Measurements from ENCODE around the gene LRRC57.

The LRRC57 gene

DNA sequence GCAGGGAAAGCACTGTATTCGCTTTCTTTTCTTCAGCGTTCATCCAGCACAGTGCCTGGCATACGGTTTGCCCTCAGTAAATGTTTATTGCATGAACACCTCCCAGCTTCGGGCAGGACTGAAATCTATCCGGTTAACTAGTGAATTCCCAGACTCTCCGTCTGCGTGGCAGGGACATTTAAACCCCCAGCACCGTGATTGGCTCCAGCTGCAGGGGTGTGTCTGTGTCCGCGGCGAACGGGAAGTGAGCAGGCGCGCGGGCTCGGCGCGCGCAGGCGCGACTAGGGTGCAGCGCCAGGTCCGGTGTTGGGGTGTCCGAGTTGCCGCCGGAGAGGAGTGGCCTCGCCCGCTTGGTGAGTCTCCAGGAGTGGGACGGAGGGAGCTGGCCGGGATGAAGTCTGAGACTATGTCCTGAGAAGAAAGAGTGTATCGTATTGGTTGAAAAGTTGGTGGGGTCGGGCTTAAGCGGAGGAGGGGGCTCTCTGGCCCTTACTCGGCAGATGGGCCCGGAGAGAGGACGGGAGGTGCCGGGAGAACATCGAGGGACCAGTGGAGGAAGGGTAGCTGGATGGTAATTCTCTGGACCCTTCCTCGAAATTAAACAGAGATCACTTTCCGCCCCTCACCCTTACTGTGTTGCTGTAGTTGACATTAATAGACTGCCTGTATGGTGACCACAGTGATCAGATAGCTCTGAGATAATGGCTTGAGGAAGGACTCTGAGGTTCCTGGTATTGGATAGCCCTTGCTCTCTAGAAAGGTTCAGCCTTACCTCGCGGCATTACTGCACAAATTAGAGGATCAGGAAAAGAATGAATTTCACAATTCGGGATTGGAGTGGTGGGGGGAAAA is 53.0 kb downstream of the LRRC57 start, which contains the start of gene SNAP23:
Gene SNAP23, plus strand, starts transcription at position 274 of the 852 bp plus-strand sequence. CDS start 16,213 bp downstream, outside the sequence.
- FAIRE-seq, result peak; percentile 87
- DNase-seq (ENCODE audit: extremely low spot score, insufficient read length, low read depth), result peak; percentile 89

DNA sequence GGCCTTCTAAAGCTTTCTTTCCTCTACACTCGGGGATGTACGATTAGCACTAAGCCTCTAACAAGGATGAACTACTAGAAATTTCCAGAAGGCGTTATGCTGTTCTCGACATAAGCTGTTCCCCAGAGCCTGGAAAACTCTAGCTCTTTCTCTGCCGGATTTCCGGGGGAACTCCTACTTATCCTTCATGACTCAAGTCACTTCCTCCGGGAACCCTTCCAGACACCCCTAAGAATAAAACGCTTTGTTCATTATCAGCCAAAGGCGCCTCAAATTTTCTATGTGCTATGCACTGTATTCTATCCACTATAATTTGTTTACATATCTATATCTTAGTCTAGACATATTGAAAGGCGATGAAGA is 53.6 kb downstream of the LRRC57 start:
- no peak for FAIRE-seq
- DNase-seq (ENCODE audit: extremely low spot score, insufficient read length, low read depth), result no peak

DNA sequence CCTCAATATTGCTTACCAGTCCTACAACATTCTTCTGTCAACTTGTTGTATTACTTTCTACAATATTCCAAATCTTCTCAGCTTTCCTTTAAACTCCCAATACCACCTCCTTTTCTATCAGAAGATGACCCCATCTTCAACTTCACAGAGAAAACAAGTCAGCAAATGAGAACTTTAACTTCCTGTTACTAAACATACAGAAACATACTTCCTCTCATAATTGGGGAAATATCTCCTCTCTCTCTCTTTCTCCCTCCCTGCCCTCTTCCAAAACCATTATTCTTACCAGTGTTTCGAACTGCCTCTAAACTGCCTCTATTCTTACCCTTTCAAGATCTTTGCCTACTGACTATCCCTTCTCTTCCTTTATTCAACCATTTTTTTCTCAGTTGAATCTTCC is 54.9 kb downstream of the LRRC57 start:
- FAIRE-seq, result no peak
- no peak for DNase-seq (ENCODE audit: extremely low spot score, insufficient read length, low read depth)

DNA sequence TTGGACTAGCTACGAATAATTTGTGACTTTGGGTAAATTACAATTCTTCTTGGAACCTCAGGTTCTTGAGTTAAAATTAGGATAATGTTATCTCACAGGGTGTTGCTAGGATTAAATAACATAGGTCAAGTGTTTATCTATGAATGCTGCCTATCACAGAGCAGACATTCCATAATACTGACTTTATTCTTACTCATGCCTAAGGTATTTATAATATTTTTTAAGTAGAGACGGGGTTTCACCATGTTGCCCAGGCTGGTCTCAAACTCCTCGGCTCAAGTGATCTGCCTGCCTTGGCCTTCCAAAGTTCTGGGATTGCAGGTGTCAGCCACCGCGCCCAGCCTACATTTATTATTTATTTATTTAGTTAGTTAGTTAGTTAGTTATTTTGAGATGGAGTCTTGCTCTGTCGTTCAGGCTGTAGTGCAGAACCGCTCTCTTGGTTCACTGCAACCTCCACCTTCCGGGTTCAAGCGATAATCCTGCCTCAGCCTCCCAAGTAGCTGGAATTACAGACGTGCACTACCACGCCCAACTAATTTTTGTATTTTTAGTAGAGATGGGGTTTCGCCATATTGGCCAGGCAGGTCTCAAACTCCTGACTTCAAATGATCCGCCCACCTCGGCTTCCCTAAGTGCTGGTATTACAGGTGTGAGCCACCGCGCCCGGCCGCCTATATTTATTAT is 56.9 kb downstream of the LRRC57 start:
- no peak for DNase-seq (ENCODE audit: extremely low spot score, insufficient read length, low read depth)
- FAIRE-seq, result no peak

DNA sequence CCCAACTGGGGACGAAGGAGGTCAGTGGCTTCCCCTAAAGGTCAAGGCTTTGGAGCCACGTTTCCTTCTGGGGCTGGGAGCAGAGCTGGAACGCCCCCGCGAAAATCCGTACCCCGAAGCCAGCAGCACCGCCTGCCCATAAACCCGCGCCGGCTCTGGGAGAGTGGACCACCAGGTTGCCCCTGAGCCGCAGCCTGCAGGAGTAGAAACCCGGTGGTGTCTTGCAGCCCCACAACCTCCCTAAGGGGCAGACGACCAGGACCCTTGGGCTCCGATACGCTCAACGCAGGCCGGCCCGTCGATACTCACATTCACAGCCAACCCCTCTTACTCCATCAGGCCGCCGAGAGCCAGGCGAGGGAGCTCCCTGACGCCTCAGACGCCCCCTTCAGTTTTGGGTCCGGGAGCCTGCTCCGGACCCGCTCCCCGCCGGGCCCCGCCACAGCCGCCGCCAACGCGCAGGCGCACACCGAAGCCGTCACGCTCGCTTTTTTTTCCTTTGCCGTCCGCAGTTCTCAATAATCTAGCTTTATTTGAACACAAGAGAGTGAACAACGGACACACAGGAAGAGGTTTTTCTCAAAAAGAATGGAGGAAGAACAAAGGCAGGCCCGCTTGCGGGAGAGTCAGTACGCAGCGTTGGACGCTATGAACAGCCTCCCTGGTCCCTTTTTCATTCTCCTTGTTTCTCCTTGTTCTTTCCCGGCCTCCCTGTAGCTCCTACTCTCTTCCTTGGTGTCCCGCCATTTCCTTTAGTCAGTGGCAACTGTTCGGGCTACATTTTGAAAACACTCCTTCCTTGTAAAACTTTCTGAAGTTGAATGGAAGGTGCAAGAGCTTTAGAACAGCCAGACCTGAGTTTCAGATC is 57.7 kb downstream of the LRRC57 start, which contains the start of gene ZNF106:
Gene ZNF106, minus strand, starts transcription at position 471 of the 868 bp plus-strand sequence. CDS start 18,852 bp downstream, outside the sequence.
- FAIRE-seq, result peak; percentile 97
- DNase-seq (ENCODE audit: extremely low spot score, insufficient read length, low read depth), result peak; percentile 85

DNA sequence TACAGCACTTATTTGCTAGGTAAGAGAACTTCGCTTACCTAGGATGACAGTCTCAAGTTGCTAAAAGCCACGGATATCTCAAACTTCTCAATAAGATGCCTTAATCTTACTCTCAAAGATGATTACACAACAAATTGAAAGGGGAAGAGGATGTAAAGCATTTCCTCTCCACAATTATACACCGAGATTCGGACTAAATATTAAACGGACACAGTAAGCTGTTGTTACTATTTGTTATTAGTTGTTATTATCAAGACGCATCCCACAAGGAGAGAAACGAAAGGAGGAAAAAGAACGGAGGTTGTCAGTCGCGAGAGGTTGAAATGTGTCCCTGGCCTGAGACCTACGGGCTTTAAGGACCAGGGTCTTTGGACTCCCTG is 58.3 kb downstream of the LRRC57 start:
- DNase-seq (ENCODE audit: extremely low spot score, insufficient read length, low read depth), result no peak
- peak; percentile 68 for FAIRE-seq

All from GM18507 (cell line).